ENCODE measurements around the gene PHOX2A.
"Not testable (repeated sequence)": the region's sequence is repeated elsewhere in the genome, so short reads cannot be mapped to it uniquely, and the experiment has no call there.

Gene PHOX2A

GRCh38 chr11:72244060-72244360 lies at the start of gene PHOX2A:
PHOX2A (minus strand) TSS chr11:72244176; CDS start chr11:72244004, 172 bp downstream.
- no peak for ATAC-seq (ENCODE audit: low read depth)
- H3K9me3 ChIP-seq (ENCODE audit: severe bottlenecking) = no peaks in the 10 kb centered on the region
- no peak within 1 kb of the TSS for H3K27ac ChIP-seq (ENCODE audit: poor library complexity, severe bottlenecking)
- no peaks in the 10 kb centered on the region for H3K4me1 ChIP-seq (ENCODE audit: insufficient read depth, poor library complexity, severe bottlenecking)
- H3K27me3 ChIP-seq (ENCODE audit: insufficient read depth, poor library complexity, severe bottlenecking) = peaks cover 46% of the 10 kb centered on the region
- H3K4me3 ChIP-seq (ENCODE audit: severe bottlenecking) = no peak within 1 kb of the TSS
- no peak for TF ChIP-seq CTCF (IDR thresholded peaks at IDR 0.05; ENCODE audit: poor library complexity, severe bottlenecking)
- H3K36me3 ChIP-seq (ENCODE audit: low read depth) = no peaks in the 10 kb centered on the region
- no peak for DNase-seq (ENCODE audit: low spot score)

GRCh38 chr11:72293391-72293790 lies 49.4 kb upstream of the PHOX2A start:
- peaks cover 4% of the 10 kb centered on the region; the same call in 1 of the 2 replicates for H3K36me3 ChIP-seq (ENCODE audit: low read depth)
- no peaks in the 10 kb centered on the region for H3K9me3 ChIP-seq (ENCODE audit: severe bottlenecking)
- no peak for TF ChIP-seq CTCF (IDR thresholded peaks at IDR 0.05; ENCODE audit: poor library complexity, severe bottlenecking)
- no peaks in the 10 kb centered on the region for H3K4me1 ChIP-seq (ENCODE audit: insufficient read depth, poor library complexity, severe bottlenecking)
- H3K27ac ChIP-seq (ENCODE audit: poor library complexity, severe bottlenecking) = no peak overlapping the region
- DNase-seq (ENCODE audit: low spot score) = no peak
- no peaks in the 10 kb centered on the region for H3K27me3 ChIP-seq (ENCODE audit: insufficient read depth, poor library complexity, severe bottlenecking)
- no peak for ATAC-seq (ENCODE audit: low read depth)
- no peak overlapping the region for H3K4me3 ChIP-seq (ENCODE audit: severe bottlenecking)

GRCh38 chr11:72292106-72292785 lies 48.3 kb upstream of the PHOX2A start:
- Histone ChIP-seq H3K4me1 (ENCODE audit: insufficient read depth, poor library complexity, severe bottlenecking) (no peaks in the 10 kb centered on the region), H3K27ac (ENCODE audit: poor library complexity, severe bottlenecking) (no peak overlapping the region), H3K9me3 (ENCODE audit: severe bottlenecking) (no peaks in the 10 kb centered on the region), H3K27me3 (ENCODE audit: insufficient read depth, poor library complexity, severe bottlenecking) (no peaks in the 10 kb centered on the region), H3K36me3 (ENCODE audit: low read depth) (peaks cover 4% of the 10 kb centered on the region; the same call in 1 of the 2 replicates), H3K4me3 (ENCODE audit: severe bottlenecking) (no peak overlapping the region)
- ATAC-seq (ENCODE audit: low read depth) (no peak), DNase-seq (ENCODE audit: low spot score) (no peak)
- no peak for TF ChIP-seq CTCF (IDR thresholded peaks at IDR 0.05; ENCODE audit: poor library complexity, severe bottlenecking)

GRCh38 chr11:72290741-72291140 lies 46.8 kb upstream of the PHOX2A start:
- H3K4me3 ChIP-seq (ENCODE audit: severe bottlenecking); DNase-seq (ENCODE audit: low spot score); H3K4me1 ChIP-seq (ENCODE audit: insufficient read depth, poor library complexity, severe bottlenecking); H3K27me3 ChIP-seq (ENCODE audit: insufficient read depth, poor library complexity, severe bottlenecking); H3K36me3 ChIP-seq (ENCODE audit: low read depth); H3K9me3 ChIP-seq (ENCODE audit: severe bottlenecking); H3K27ac ChIP-seq (ENCODE audit: poor library complexity, severe bottlenecking); ATAC-seq (ENCODE audit: low read depth): not testable (repeated sequence)

GRCh38 chr11:72287293-72287692 lies 43.3 kb upstream of the PHOX2A start:
- no peak overlapping the region for H3K4me3 ChIP-seq (ENCODE audit: severe bottlenecking)
- DNase-seq (ENCODE audit: low spot score) = no peak
- no peaks in the 10 kb centered on the region for H3K9me3 ChIP-seq (ENCODE audit: severe bottlenecking)
- no peak overlapping the region for H3K27ac ChIP-seq (ENCODE audit: poor library complexity, severe bottlenecking)
- no peaks in the 10 kb centered on the region for H3K4me1 ChIP-seq (ENCODE audit: insufficient read depth, poor library complexity, severe bottlenecking)
- no peak for ATAC-seq (ENCODE audit: low read depth)
- TF ChIP-seq CTCF (IDR thresholded peaks at IDR 0.05; ENCODE audit: poor library complexity, severe bottlenecking) = no peak
- H3K36me3 ChIP-seq (ENCODE audit: low read depth) = no peaks in the 10 kb centered on the region
- no peaks in the 10 kb centered on the region for H3K27me3 ChIP-seq (ENCODE audit: insufficient read depth, poor library complexity, severe bottlenecking)

All from RWPE2 (cell line).